ENCODE data around the gene FAM3C.

FAM3C gene

GRCh38 chr7:121376979-121377378 lies 19.1 kb downstream of the FAM3C start:
- DNase-seq: no peak

GRCh38 chr7:121373177-121373576 lies 22.9 kb downstream of the FAM3C start:
- DNase-seq: no peak

GRCh38 chr7:121372376-121373010 lies 23.6 kb downstream of the FAM3C start:
- no peak for DNase-seq

- DNase-seq: no peak
Observed at GRCh38 chr7:121371883-121372282, 24.2 kb downstream of the FAM3C start.

GRCh38 chr7:121371367-121371766 lies 24.7 kb downstream of the FAM3C start:
- DNase-seq: no peak

GRCh38 chr7:121369462-121369861 lies 26.6 kb downstream of the FAM3C start:
- no peak for DNase-seq

- DNase-seq: peak in 1 of 2 experiments; percentile 6
Observed at GRCh38 chr7:121366852-121367431, 29.2 kb downstream of the FAM3C start.

GRCh38 chr7:121360564-121360963 lies 35.5 kb downstream of the FAM3C start:
- DNase-seq: no peak

GRCh38 chr7:121355574-121355973 lies 40.5 kb downstream of the FAM3C start:
- DNase-seq: no peak

GRCh38 chr7:121352323-121352722 lies 43.8 kb downstream of the FAM3C start:
- no peak for DNase-seq

- no peak for DNase-seq
Observed at GRCh38 chr7:121351682-121352081, 44.4 kb downstream of the FAM3C start.

GRCh38 chr7:121344497-121344896 lies 51.6 kb downstream of the FAM3C start:
- DNase-seq: no peak

- DNase-seq: no peak
Observed at GRCh38 chr7:121344093-121344492, 52.0 kb downstream of the FAM3C start.

- DNase-seq: no peak
Observed at GRCh38 chr7:121343302-121343701, 52.8 kb downstream of the FAM3C start.

- no peak for DNase-seq
Observed at GRCh38 chr7:121342631-121343030, 53.5 kb downstream of the FAM3C start.

GRCh38 chr7:121341933-121342332 lies 54.2 kb downstream of the FAM3C start:
- DNase-seq: no peak

GRCh38 chr7:121339082-121339481 lies 57.0 kb downstream of the FAM3C start:
- no peak for DNase-seq

GRCh38 chr7:121337398-121337797 lies 58.7 kb downstream of the FAM3C start:
- DNase-seq: no peak

GRCh38 chr7:121336579-121336978 lies 59.5 kb downstream of the FAM3C start:
- DNase-seq: no peak

- DNase-seq: no peak
Observed at GRCh38 chr7:121334875-121335648, 61.0 kb downstream of the FAM3C start.

- no peak for DNase-seq
Observed at GRCh38 chr7:121334376-121334775, 61.7 kb downstream of the FAM3C start.

- no peak for DNase-seq
Observed at GRCh38 chr7:121331574-121331973, 64.5 kb downstream of the FAM3C start.

GRCh38 chr7:121331048-121331447 lies 65.1 kb downstream of the FAM3C start:
- DNase-seq: no peak
